GM18870 (cell line): Measurements from ENCODE around the gene PPP2R3C.
"Not testable (repeated sequence)": the region's sequence is repeated elsewhere in the genome, so short reads cannot be mapped to it uniquely, and the experiment has no call there.

Experiments used
- ATAC-seq: cut with Tn5 transposase; IDR thresholded peaks from one replicate; pipeline ENCODE4 v1.9.1; 2021; ENCODE audit warnings: moderate library complexity; ENCODE audit not compliant: unreplicated experiment

Gene PPP2R3C

GRCh38 chr14:35065731-35066130 lies 56.1 kb downstream of the PPP2R3C start:
- not testable (repeated sequence) for ATAC-seq

DNA sequence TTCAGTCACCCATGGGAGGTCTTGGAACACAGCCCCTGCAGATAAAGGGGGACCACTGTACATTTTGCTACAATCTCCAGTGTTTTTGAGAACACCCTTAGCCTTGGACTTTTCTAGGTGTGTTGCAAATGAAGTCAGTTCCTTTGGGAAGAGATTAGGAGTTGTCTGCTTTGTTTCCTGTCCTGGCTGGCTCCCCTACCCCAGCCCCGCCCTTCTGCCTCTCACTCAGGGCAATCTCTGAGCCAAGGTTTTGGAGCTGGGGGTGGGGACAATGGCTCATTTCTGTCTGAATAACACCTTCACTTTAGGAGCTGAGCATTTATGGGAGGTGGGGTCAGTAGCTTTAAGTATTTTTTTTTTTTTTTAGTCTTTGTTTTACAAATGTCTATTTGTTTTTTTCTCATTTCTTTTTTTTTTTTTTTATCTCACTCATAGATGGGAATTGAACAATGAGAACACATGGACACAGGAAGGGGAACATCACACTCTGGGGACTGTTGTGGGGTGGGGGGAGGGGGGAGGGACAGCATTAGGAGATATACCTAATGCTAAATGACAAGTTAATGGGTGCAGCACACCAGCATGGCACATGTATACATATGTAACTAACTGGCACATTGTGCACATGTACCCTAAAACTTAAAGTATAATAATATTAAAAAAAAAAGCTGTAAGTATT lies 60.5 kb downstream of the PPP2R3C start:
- not testable (repeated sequence) for ATAC-seq

- no peak for ATAC-seq
Measured at GRCh38 chr14:35052637-35053036, 69.2 kb downstream of the PPP2R3C start.

GRCh38 chr14:35051796-35052195 lies 70.0 kb downstream of the PPP2R3C start:
- no peak for ATAC-seq

DNA sequence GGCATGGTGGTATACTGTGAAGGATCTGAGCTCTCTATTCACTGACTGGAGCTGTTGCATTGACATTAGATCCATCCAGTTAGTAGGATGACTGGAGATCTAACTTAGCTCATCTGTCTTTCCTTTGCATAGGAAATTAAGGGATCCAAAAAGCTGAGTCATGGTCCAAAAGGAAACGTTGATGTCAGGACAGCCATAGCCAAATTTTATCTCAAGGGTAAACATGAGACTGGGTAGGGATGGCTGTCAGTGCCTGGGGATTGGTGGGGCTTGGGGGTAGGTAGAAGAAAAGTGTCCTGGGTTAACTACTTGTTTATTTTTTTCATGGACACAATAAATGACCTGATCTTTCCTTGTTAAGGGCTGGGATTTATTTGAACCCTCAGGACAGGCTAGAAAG lies 71.1 kb downstream of the PPP2R3C start:
- ATAC-seq = no peak

GRCh38 chr14:35047976-35048513 lies 73.7 kb downstream of the PPP2R3C start:
- ATAC-seq = no peak

GRCh38 chr14:35046751-35047536 lies 74.8 kb downstream of the PPP2R3C start:
- peak; percentile 19 for ATAC-seq

DNA sequence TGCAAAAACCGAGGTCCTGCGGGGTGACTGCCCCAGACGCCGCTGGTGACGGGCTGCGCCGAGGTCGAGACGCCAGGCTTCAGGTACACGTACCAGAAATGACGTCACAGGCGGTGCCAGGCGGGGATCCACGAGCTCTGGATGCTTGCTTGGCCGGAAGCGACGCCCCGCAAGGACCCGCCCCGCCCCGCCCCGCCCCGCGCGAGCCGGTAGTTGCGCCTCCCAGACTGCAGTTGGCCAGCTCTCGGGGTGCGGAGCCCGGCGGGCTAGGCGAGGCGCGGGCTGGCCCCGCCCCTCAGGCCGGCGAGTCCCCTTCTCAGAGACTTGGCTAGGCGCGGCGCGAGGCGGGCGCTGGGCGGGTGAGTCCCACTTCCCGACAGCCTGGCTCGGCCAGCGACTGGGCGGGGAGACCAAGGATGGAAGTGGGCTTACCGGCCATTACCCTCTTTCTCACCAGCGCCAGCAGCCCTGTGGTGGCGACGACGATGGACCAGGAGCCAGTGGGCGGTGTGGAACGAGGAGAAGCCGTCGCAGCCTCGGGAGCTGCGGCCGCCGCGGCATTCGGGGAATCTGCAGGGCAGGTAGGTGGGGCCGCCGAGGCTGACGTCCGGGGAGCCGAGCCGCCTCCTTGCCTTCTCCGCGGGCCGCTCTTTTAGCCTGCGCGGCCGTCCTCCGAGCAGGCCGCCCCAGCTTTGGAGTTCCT lies 75.6 kb downstream of the PPP2R3C start, which contains the start of gene FAM177A1:
FAM177A1 (plus strand) TSS at position 225 of the 703 bp plus-strand sequence; CDS start at position 417, 192 bp downstream.
- ATAC-seq = peak; percentile 84

GRCh38 chr14:35045798-35046047 lies 76.1 kb downstream of the PPP2R3C start:
- no peak for ATAC-seq

DNA sequence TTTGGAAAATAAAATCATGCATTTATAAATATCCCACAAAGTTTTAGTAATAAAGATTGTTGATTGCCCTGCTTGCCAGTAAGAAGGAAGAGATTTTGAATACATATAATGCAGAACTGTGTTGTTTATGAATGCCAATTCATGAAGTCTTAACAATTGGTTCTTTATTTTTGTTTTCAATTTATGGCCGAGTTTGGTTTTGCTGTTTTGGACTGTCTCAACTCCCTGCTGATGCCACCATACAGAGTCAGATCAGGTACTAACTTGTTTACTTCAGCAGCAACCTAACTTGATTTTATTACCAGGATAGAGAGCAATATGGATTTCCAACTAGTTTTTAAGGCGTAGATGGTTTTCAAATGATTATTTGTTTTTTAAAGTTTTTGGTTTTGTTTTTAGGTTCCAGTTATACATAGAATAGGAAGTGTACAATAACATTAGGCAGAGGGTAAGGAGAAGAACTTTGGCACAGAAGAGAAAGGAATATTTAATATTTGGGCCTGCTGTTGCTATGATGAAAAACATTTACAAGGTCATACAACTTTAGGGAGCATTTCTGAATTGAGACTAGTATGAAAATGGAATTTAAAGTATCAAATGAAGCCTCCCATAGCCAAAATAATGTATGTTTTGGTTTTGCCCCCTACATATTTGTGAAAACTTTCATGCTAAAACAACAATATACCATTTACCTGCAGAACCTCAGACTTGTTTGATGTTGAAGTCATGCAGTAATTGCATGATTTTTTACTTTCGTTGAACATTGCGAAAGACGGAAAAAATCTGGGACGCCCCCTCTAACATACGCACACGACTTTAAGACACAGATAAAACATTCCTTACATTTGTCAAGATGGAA lies 76.6 kb downstream of the PPP2R3C start:
- ATAC-seq = no peak

- no peak for ATAC-seq
Measured at GRCh38 chr14:35043046-35043445, 78.7 kb downstream of the PPP2R3C start.

GRCh38 chr14:35042632-35043031 lies 79.2 kb downstream of the PPP2R3C start:
- ATAC-seq = no peak

DNA sequence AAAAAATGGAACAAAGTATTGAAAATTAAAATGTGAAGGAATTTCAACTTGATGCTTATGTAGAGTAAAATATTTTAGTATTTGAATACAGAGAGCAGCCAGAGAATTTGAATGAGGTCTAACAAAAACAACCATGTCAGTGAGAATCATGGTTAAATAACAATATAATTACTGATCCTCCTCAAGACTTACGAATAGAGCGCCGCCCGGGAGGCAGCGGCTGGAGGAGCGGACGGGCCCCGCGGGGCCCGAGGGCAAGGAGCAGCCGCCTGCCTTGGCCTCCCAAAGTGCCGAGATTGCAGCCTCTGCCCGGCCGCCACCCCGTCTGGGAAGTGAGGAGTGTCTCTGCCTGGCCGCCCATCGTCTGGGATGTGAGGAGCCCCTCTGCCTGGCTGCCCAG lies 83.5 kb downstream of the PPP2R3C start:
- ATAC-seq = not testable (repeated sequence)
